Osteoblast (primary cell): ENCODE results near the gene P3H2. TPM values are rescaled to one million over a fixed set of nuclear protein-coding genes. Genes with fewer than 3 reads are reported as not detected.

Experiments
- DNase-seq: peaks from one replicate; pipeline ENCODE4 v3.0.0; 2011; ENCODE audit warnings: low spot score, mixed read lengths; ENCODE audit not compliant: insufficient read length; ENCODE audit errors: missing footprints
- H2AFZ ChIP-seq: 2 replicates; pipeline ENCODE4 v1.6.0; 2011; ENCODE audit warnings: mild to moderate bottlenecking, low read length
- H3K27ac ChIP-seq: 2 replicates; pipeline ENCODE4 v1.5.1; 2011; ENCODE audit warnings: mild to moderate bottlenecking, low read depth, low read length, moderate library complexity
- H3K27me3 ChIP-seq: 2 replicates; pipeline ENCODE4 v1.6.0; 2012; ENCODE audit warnings: mild to moderate bottlenecking, control low read depth, inconsistent platforms, low read length, moderate library complexity; ENCODE audit not compliant: insufficient read depth
- H3K36me3 ChIP-seq: 2 replicates; pipeline ENCODE4 v1.5.1; 2011; ENCODE audit warnings: mild to moderate bottlenecking, low read length, control low read depth, moderate library complexity; ENCODE audit not compliant: insufficient read depth
- H3K4me1 ChIP-seq: 2 replicates; pipeline ENCODE4 v1.5.1; 2011; ENCODE audit warnings: mild to moderate bottlenecking, low read length, control low read depth, moderate library complexity; ENCODE audit not compliant: insufficient read depth
- H3K4me2 ChIP-seq: 2 replicates; pipeline ENCODE4 v1.6.0; 2011; ENCODE audit warnings: mild to moderate bottlenecking, low read length; ENCODE audit not compliant: insufficient read depth
- H3K4me3 ChIP-seq: fragments of 200-600 bp; sonication (generic); 3 replicates; pipeline ENCODE4 v1.5.1; 2012; ENCODE audit warnings: mild to moderate bottlenecking, low read length, inconsistent platforms; ENCODE audit not compliant: insufficient read depth
- H3K79me2 ChIP-seq: 2 replicates; pipeline ENCODE4 v1.6.0; 2012; ENCODE audit warnings: mild to moderate bottlenecking, low read length, control low read depth, inconsistent platforms; ENCODE audit not compliant: insufficient read depth
- H3K9me3 ChIP-seq: 2 replicates; pipeline ENCODE4 v1.5.1; 2011; ENCODE audit warnings: low read depth, low read length, control low read depth
- H4K20me1 ChIP-seq: 2 replicates; pipeline ENCODE4 v1.6.0; 2012; ENCODE audit warnings: mild to moderate bottlenecking, low read length, control low read depth; ENCODE audit not compliant: insufficient read depth
- total RNA-seq: library from RNA; depleted of rRNA; stranded (reverse); fragments of >200 nt; gene quantifications from 2 replicates; pipeline ENCODE4 v1.2.3, GENCODE V29; 2012
- TF ChIP-seq, protein P1 (sequence below): IDR thresholded peaks from 2 replicates; pipeline ENCODE4 v1.5.1; 2011; ENCODE audit warnings: mild to moderate bottlenecking, low read depth, low read length, moderate library complexity; ENCODE audit errors: extremely low read depth

The P3H2 gene
- total RNA-seq, 1 donor = 13.4 TPM

DNA sequence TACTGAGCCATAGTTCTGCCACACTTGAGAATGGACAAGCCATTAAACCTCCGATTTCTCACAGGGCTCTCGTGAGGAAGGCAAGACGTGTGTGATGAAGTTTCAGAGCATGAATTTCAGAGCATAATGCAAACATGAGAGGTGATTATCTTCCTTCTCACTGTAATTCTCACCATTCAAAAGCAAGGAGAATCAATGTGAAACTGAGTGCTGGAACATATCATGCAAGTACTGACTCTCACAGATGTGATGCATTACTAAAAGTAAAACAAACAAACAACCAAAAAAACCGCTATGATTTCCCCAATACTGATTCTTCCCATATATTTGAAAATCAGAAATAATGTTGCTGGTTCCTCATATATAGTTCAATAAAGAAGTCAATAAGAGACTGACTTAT is 23.7 kb downstream of the P3H2 start:
- no peak overlapping the region for H3K27ac ChIP-seq
- no peak overlapping the region for H2AFZ ChIP-seq
- peaks cover 8% of the 10 kb centered on the region for H3K79me2 ChIP-seq
- H3K27me3 ChIP-seq = no peaks in the 10 kb centered on the region
- H3K36me3 ChIP-seq = no peaks in the 10 kb centered on the region
- no peak overlapping the region for H3K4me3 ChIP-seq
- H4K20me1 ChIP-seq = no peaks in the 10 kb centered on the region
- TF ChIP-seq, protein P1, sequence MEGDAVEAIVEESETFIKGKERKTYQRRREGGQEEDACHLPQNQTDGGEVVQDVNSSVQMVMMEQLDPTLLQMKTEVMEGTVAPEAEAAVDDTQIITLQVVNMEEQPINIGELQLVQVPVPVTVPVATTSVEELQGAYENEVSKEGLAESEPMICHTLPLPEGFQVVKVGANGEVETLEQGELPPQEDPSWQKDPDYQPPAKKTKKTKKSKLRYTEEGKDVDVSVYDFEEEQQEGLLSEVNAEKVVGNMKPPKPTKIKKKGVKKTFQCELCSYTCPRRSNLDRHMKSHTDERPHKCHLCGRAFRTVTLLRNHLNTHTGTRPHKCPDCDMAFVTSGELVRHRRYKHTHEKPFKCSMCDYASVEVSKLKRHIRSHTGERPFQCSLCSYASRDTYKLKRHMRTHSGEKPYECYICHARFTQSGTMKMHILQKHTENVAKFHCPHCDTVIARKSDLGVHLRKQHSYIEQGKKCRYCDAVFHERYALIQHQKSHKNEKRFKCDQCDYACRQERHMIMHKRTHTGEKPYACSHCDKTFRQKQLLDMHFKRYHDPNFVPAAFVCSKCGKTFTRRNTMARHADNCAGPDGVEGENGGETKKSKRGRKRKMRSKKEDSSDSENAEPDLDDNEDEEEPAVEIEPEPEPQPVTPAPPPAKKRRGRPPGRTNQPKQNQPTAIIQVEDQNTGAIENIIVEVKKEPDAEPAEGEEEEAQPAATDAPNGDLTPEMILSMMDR = no peak
- no peak for DNase-seq
- H3K4me1 ChIP-seq = peaks cover 51% of the 10 kb centered on the region
- no peak overlapping the region for H3K4me2 ChIP-seq
- H3K9me3 ChIP-seq = no peaks in the 10 kb centered on the region

DNA sequence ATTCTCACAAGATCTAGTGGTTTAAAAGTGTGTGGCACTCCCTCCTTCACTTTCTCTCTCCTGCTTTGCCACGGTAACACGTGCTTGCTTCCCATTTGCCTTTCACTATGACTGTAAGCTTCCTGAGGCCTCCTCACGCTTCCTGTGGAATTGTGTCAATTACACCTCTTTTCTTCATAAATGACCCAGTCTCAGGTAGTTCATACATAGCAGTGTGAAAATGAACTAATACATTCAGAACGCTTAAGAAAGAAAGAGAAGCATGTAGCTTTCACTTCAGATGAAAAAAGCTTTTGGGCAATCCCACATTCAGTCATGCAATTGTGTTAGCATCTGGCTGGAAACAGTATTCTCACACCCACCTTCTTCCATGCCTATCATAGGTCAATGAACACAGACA is 24.4 kb downstream of the P3H2 start:
- no peaks in the 10 kb centered on the region for H4K20me1 ChIP-seq
- peaks cover 8% of the 10 kb centered on the region for H3K79me2 ChIP-seq
- no peak overlapping the region for H3K27ac ChIP-seq
- no peak overlapping the region for H3K4me3 ChIP-seq
- no peaks in the 10 kb centered on the region for H3K36me3 ChIP-seq
- DNase-seq = no peak
- no peaks in the 10 kb centered on the region for H3K27me3 ChIP-seq
- H3K4me2 ChIP-seq = no peak overlapping the region
- TF ChIP-seq, protein P1 = no peak
- H3K4me1 ChIP-seq = peaks cover 47% of the 10 kb centered on the region
- no peaks in the 10 kb centered on the region for H3K9me3 ChIP-seq
- H2AFZ ChIP-seq = no peak overlapping the region

DNA sequence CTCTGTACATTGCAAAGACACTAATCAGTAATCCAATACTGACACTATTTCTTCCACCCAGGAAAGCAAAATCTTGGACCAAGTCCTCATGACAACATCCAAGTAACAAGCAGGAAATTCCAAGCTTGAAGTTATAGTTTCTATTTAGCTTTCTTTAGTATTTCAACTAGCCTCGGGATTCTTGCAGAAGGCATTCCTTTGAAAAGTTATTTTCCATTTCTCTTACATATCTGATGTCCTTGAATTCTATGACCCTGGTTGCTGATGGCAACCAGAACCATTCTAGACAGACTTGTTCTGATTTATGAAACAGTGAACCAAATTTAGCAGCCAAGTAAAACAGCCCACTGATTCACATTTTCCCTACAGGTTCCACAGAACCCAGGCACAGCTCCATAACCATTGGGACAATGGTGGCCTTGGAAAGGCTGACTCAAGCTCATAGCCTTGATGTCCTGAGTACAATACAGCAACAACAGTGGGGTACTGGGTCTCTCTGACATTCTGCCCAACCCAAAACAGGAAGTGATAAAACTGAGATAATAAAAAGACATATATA is 26.5 kb downstream of the P3H2 start:
- DNase-seq = peak; percentile 82
- Histone ChIP-seq H3K9me3 (no peaks in the 10 kb centered on the region), H3K79me2 (peaks cover 11% of the 10 kb centered on the region), H3K36me3 (no peaks in the 10 kb centered on the region), H3K4me2 (peak overlapping the region; percentile 59), H3K4me3 (peak overlapping the region; percentile 22), H3K27me3 (no peaks in the 10 kb centered on the region), H4K20me1 (no peaks in the 10 kb centered on the region), H3K4me1 (peaks cover 44% of the 10 kb centered on the region), H2AFZ (no peak overlapping the region), H3K27ac (peak overlapping the region; percentile 67)
- TF ChIP-seq, protein P1 = no peak

DNA sequence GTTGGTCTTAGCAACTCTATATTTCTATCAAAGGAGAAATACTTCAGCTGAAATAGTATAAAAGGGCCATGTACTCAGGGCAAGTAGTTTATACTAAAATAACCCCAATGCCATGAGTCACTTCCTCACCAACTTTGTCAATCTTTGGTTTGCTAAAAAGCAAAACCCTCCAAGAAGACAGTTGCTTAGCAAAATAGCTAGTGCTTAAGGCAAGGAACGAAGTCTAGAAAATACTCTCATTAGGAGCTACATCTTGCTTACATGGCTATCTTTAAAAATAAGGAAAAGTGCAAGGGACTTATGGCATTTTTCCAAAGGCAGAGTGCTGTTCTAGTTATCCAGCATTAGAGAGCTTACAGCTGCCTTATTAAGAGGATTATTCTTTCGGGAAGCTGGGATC is 28.4 kb downstream of the P3H2 start:
- Histone ChIP-seq H3K79me2 (peaks cover 9% of the 10 kb centered on the region), H3K9me3 (no peaks in the 10 kb centered on the region), H3K4me1 (peaks cover 35% of the 10 kb centered on the region), H3K4me3 (peak overlapping the region; percentile 31), H2AFZ (no peak overlapping the region), H3K27me3 (no peaks in the 10 kb centered on the region), H4K20me1 (no peaks in the 10 kb centered on the region), H3K36me3 (no peaks in the 10 kb centered on the region), H3K27ac (peak overlapping the region; percentile 27), H3K4me2 (peak overlapping the region; percentile 80)
- DNase-seq = peak; percentile 82
- TF ChIP-seq, protein P1 = no peak
